ENCODE measurements around the gene SH3BGRL3. TPM values are rescaled to one million over a fixed set of nuclear protein-coding genes. Genes with fewer than 3 reads are reported as not detected.

SH3BGRL3 gene
- total RNA-seq, 1 donor from 2014 or later: 285 TPM

DNA sequence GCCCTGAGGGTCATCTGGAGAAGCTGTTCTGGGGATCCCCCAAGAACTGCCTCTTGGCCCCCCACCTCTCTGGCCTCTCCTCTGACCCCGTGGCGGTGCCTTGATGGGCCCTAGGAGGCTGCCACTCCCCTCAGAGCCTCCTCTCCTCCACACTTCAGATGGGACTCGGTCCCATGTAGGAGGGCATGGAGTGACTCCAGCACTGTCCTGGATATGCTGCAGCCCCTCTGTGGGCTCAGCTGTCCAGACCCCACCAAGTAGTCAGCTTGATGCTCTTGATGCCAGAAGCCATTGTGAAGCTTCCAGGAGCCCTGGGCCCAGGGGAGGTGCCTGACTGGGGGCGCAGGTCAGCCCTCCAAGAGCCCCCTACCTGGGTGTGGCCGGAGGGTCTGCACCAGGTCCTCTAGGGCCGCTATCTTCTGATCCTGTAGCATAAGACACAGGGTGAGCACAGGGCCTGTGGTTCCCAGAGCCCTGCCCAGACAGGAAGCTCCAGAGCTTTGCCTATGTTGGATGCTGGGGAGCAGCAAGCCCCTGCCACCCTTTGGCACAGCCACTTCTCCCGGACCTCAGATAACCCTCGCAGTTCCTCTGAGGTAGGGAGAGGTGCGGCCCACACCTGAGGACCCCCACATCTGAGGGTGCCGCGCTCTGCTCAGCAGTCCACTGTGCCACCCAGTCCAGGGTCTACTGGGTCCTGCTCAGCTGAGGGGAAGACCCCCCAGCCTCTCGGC is 17.3 kb downstream of the SH3BGRL3 start:
- H3K4me1 Mint-ChIP-seq: peaks cover 42% of the 10 kb centered on the region
- H3K27me3 Mint-ChIP-seq: no peaks in the 10 kb centered on the region
- no peaks in the 10 kb centered on the region for H3K36me3 Mint-ChIP-seq (ENCODE audit: low read depth)
- ATAC-seq (ENCODE audit: low read depth): no peak
- ChIA-PET CTCF (no interaction called here), POLR2A (interaction anchor here (0.5 to 6.4 kb wide), 5 partner anchors 8 to 22 kb away, joined by 3 to 49 read pairs (median 4); partner anchors contain the start of gene UBXN11)
- TF ChIP-seq, protein P1, sequence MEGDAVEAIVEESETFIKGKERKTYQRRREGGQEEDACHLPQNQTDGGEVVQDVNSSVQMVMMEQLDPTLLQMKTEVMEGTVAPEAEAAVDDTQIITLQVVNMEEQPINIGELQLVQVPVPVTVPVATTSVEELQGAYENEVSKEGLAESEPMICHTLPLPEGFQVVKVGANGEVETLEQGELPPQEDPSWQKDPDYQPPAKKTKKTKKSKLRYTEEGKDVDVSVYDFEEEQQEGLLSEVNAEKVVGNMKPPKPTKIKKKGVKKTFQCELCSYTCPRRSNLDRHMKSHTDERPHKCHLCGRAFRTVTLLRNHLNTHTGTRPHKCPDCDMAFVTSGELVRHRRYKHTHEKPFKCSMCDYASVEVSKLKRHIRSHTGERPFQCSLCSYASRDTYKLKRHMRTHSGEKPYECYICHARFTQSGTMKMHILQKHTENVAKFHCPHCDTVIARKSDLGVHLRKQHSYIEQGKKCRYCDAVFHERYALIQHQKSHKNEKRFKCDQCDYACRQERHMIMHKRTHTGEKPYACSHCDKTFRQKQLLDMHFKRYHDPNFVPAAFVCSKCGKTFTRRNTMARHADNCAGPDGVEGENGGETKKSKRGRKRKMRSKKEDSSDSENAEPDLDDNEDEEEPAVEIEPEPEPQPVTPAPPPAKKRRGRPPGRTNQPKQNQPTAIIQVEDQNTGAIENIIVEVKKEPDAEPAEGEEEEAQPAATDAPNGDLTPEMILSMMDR (IDR thresholded peaks at IDR 0.05): no peak
- intact Hi-C loops (cut with micrococcal nuclease): no loop called here
- H3K27ac Mint-ChIP-seq: no peak overlapping the region
- no peak for DNase-seq
- H3K9me3 Mint-ChIP-seq: no peaks in the 10 kb centered on the region
- no peak overlapping the region for H3K4me3 Mint-ChIP-seq

DNA sequence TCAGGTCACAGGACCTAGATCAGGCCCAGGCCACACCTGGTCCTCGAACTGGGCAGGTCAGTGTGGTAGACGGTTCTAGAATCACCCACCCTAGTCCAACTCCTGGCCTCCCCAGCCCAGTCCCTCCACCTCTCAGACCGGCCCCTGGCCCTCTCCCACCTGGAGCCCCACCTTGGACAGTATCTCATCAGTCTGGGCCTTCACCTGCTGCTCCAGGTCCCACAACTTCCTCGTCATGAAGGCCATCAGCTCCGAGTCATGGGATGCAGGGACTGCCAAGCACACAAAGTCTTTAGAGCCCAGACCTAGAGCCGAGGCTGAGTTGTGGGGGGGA is 17.9 kb downstream of the SH3BGRL3 start:
- no peak for DNase-seq
- intact Hi-C loops (cut with micrococcal nuclease): no loop called here
- no peaks in the 10 kb centered on the region for H3K9me3 Mint-ChIP-seq
- H3K36me3 Mint-ChIP-seq (ENCODE audit: low read depth): no peaks in the 10 kb centered on the region
- no peak overlapping the region for H3K27ac Mint-ChIP-seq
- no peak overlapping the region for H3K4me3 Mint-ChIP-seq
- ATAC-seq (ENCODE audit: low read depth): no peak
- ChIA-PET POLR2A (interaction anchor here (1.1 to 6.4 kb wide), 3 partner anchors 9 to 21 kb away, joined by 3 to 49 read pairs (median 4); no protein-coding TSS in a partner anchor), CTCF (no interaction called here)
- H3K27me3 Mint-ChIP-seq: no peaks in the 10 kb centered on the region
- H3K4me1 Mint-ChIP-seq: peaks cover 37% of the 10 kb centered on the region
- TF ChIP-seq, protein P1 (IDR thresholded peaks at IDR 0.05): no peak

DNA sequence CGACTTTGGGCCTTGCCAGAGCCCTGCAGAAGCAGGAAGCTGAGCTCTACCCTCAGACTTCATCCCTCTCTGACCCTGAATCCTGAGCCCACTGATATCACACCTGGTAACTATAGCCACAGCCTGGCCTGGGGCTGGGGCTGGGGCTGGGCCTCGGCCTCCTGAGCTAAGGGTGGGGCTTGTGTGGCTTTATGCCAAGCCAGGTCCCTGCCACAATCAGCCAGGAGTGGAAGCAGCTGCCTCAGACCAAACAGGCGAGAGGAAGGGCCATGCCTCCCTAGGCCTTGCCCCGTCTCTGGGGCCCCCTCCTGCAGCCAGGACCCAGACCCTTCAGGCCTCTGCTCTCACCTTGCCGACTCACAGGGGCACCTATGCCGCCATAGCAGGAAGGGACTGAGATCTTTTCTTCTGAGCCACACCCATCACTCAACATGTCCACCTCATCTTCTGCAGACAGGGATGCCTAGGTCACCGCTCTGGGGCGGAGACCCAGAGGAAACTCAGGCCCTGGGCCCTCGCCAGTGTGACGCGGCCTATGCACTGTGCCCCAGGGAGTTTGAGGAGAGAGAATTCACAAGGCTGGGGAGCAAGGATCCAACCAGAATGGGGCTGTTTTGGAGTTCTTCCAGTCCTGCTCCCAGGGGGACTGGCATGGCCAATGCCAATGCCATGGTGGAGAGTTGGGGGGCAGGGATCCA is 20.8 kb downstream of the SH3BGRL3 start:
- TF ChIP-seq, protein P1 (IDR thresholded peaks at IDR 0.05): no peak
- no peaks in the 10 kb centered on the region for H3K36me3 Mint-ChIP-seq (ENCODE audit: low read depth)
- peaks cover 32% of the 10 kb centered on the region for H3K4me1 Mint-ChIP-seq
- DNase-seq: no peak
- intact Hi-C loops (cut with micrococcal nuclease): no loop called here
- no peaks in the 10 kb centered on the region for H3K27me3 Mint-ChIP-seq
- no peaks in the 10 kb centered on the region for H3K9me3 Mint-ChIP-seq
- ChIA-PET CTCF (interaction anchor here (0.9 kb wide), 2 partner anchors 12 to 21 kb away, joined by 3 read pairs; no protein-coding TSS in a partner anchor), POLR2A (interaction anchor here (0.7 to 6.4 kb wide), 4 partner anchors 8 to 16 kb away, joined by 4 to 49 read pairs (median 16); partner anchors contain the start of gene CD52)
- ATAC-seq (ENCODE audit: low read depth): no peak
- H3K4me3 Mint-ChIP-seq: no peak overlapping the region
- H3K27ac Mint-ChIP-seq: no peak overlapping the region

DNA sequence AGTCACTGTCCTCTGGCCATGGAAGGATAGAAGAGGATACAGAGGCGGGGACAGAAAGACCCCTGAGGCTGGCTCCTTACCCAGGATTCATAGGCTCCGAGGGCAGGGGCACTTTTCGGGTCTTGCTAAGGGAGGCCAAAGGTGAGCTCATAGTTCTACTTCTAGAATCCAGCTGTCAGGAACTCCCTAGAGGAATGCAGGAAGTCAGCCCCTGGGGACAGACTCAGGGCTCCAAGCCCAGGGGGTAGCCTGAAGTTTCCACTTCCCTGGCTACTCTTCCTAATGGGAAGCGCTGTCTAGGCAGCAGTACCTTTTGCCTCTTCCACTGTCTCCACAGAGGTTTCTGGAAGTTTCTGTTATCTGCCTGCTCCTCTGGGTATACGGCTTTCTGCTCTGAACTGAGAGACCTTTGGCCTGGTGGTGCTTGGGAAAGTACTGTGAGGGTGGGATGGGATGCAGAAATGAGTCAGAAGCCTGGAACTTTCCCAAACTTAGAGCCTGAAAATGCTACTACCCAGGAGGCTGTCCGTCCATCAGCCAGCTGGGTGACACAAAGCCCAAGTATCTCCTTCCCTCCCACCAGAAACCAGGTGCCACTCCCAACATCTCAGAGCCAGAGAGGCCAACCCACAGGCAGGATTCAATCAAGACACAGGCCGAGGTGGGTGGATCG is 23.0 kb downstream of the SH3BGRL3 start:
- CTCF ChIA-PET: no interaction called here
- H3K4me1 Mint-ChIP-seq: peaks cover 47% of the 10 kb centered on the region
- no peaks in the 10 kb centered on the region for H3K9me3 Mint-ChIP-seq
- peaks cover 4% of the 10 kb centered on the region for H3K36me3 Mint-ChIP-seq (ENCODE audit: low read depth)
- no peaks in the 10 kb centered on the region for H3K27me3 Mint-ChIP-seq
- H3K27ac Mint-ChIP-seq: no peak overlapping the region
- POLR2A ChIA-PET: interaction anchor here (1.5 kb wide), 1 partner anchor 14 kb away, joined by 4 read pairs; no protein-coding TSS in a partner anchor
- ATAC-seq (ENCODE audit: low read depth) (no peak), DNase-seq (no peak)
- H3K4me3 Mint-ChIP-seq: no peak overlapping the region
- intact Hi-C loops (cut with micrococcal nuclease): no loop called here
- TF ChIP-seq, protein P1 (IDR thresholded peaks at IDR 0.05): no peak
